SU-DHL-6 (cell line): ENCODE results near the gene CORO1C.

Experiments
- H2AFZ ChIP-seq: fragments of 200-600 bp; sonication (generic); 2 replicates; pipeline ENCODE4 v1.6.1; 2014; ENCODE audit warnings: low read depth, mild to moderate bottlenecking, moderate library complexity, mixed read lengths, antibody characterized with exemption, low read length; ENCODE audit not compliant: severe bottlenecking
- H3F3A ChIP-seq: fragments of 200-600 bp; shearing (Covaris generic); 2 replicates; pipeline ENCODE4 v1.6.0; 2016; ENCODE audit warnings: antibody characterized with exemption, mild to moderate bottlenecking; ENCODE audit not compliant: insufficient read depth
- H3K27ac ChIP-seq: fragments of 200-600 bp; sonication (generic); 2 replicates; pipeline ENCODE4 v1.5.1; 2016; ENCODE audit warnings: low read depth, mild to moderate bottlenecking, low read length, moderate library complexity, mixed read lengths
- H3K27me3 ChIP-seq: fragments of 200-600 bp; sonication (generic), shearing (Covaris generic); 2 replicates; pipeline ENCODE4 v1.6.0; 2014; ENCODE audit warnings: mild to moderate bottlenecking, low read length
- H3K36me3 ChIP-seq: fragments of 200-600 bp; sonication (generic); 2 replicates; pipeline ENCODE4 v1.6.1; 2014; ENCODE audit warnings: mild to moderate bottlenecking, low read length, mixed read lengths
- H3K4me2 ChIP-seq: fragments of 300-600, 200-600 bp; shearing (Covaris generic), sonication (generic); 2 replicates; pipeline ENCODE4 v1.6.0; 2014; ENCODE audit warnings: low read length, low read depth, mild to moderate bottlenecking; ENCODE audit not compliant: poor library complexity, severe bottlenecking
- H3K4me3 ChIP-seq: fragments of 200-600 bp; sonication (generic); 2 replicates; pipeline ENCODE4 v1.5.1; 2014; ENCODE audit warnings: antibody characterized with exemption, low read length, mild to moderate bottlenecking, mixed read lengths; ENCODE audit not compliant: insufficient read depth, poor library complexity, severe bottlenecking
- H3K79me2 ChIP-seq: fragments of 200-600 bp; sonication (generic); 2 replicates; pipeline ENCODE4 v1.6.1; 2014; ENCODE audit warnings: mild to moderate bottlenecking, low read length, moderate library complexity; ENCODE audit not compliant: insufficient read depth
- H3K9ac ChIP-seq: fragments of 200-600 bp; sonication (generic); 2 replicates; pipeline ENCODE4 v1.7.0; 2014; ENCODE audit warnings: mild to moderate bottlenecking, low read length
- H3K9me2 ChIP-seq: fragments of 200-600 bp; sonication (generic); replicated peaks from 2 replicates; pipeline ENCODE4 v1.6.1; 2014; ENCODE audit warnings: low read length; ENCODE audit not compliant: insufficient read depth
- H3K9me3 ChIP-seq: fragments of 200-600 bp; sonication (generic); 2 replicates; pipeline ENCODE4 v1.6.1; 2014; ENCODE audit warnings: low read length, mixed read lengths; ENCODE audit not compliant: insufficient read depth
- H4K20me1 ChIP-seq: fragments of 200-600 bp; sonication (generic); 2 replicates; pipeline ENCODE4 v1.6.1; 2014; ENCODE audit warnings: low read depth, mild to moderate bottlenecking, antibody characterized with exemption, low read length, moderate library complexity, mixed read lengths
- CTCF ChIP-seq: fragments of 200-600 bp; sonication (generic); IDR thresholded peaks from one replicate; pipeline ENCODE4 v1.5.1; 2017; ENCODE audit warnings: antibody characterized with exemption, mild to moderate bottlenecking, low read length, moderate library complexity; ENCODE audit not compliant: insufficient read depth, poor library complexity, severe bottlenecking
- EZH2phosphoT487 ChIP-seq: fragments of 200-600 bp; sonication (generic), shearing (Covaris generic); conservative IDR thresholded peaks from 2 replicates; pipeline ENCODE4 v1.6.1; 2018; ENCODE audit warnings: mild to moderate bottlenecking, antibody characterized with exemption, low read length, moderate library complexity, mixed read lengths

CORO1C gene

GRCh38 chr12:108649126-108649525 is 82.2 kb downstream of the CORO1C start:
- Histone ChIP-seq H3K36me3 (no peaks in the 10 kb centered on the region), H3F3A (no peaks in the 10 kb centered on the region; the same call in 1 of the 2 replicates), H3K27ac (no peak overlapping the region), H3K9me3 (no peaks in the 10 kb centered on the region), H3K9me2 (no peaks in the 10 kb centered on the region), H3K27me3 (no peaks in the 10 kb centered on the region), H3K4me2 (no peak overlapping the region), H3K9ac (no peak overlapping the region), H2AFZ (no peak overlapping the region), H4K20me1 (no peaks in the 10 kb centered on the region), H3K4me3 (no peak overlapping the region), H3K79me2 (no peaks in the 10 kb centered on the region)
- TF ChIP-seq EZH2phosphoT487 = no peak

- H3K9me2 ChIP-seq = no peaks in the 10 kb centered on the region
- H3K79me2 ChIP-seq = no peaks in the 10 kb centered on the region
- no peaks in the 10 kb centered on the region for H3K9me3 ChIP-seq
- no peaks in the 10 kb centered on the region; the same call in 1 of the 2 replicates for H3F3A ChIP-seq
- no peak overlapping the region for H3K27ac ChIP-seq
- no peaks in the 10 kb centered on the region for H3K36me3 ChIP-seq
- no peak overlapping the region for H2AFZ ChIP-seq
- H3K4me2 ChIP-seq = no peak overlapping the region
- no peak overlapping the region for H3K4me3 ChIP-seq
- no peak overlapping the region for H3K9ac ChIP-seq
- TF ChIP-seq CTCF (no peak), EZH2phosphoT487 (no peak)
- no peaks in the 10 kb centered on the region for H4K20me1 ChIP-seq
- H3K27me3 ChIP-seq = no peaks in the 10 kb centered on the region
These were observed 82.9 kb downstream of the CORO1C start for GRCh38 chr12:108648371-108648770.

GRCh38 chr12:108647585-108648287 is 83.6 kb downstream of the CORO1C start:
- no peak overlapping the region for H3K27ac ChIP-seq
- no peaks in the 10 kb centered on the region for H3K36me3 ChIP-seq
- H2AFZ ChIP-seq = no peak overlapping the region
- H4K20me1 ChIP-seq = no peaks in the 10 kb centered on the region
- no peaks in the 10 kb centered on the region for H3K79me2 ChIP-seq
- H3K4me2 ChIP-seq = no peak overlapping the region
- H3K9me2 ChIP-seq = no peaks in the 10 kb centered on the region
- no peak overlapping the region for H3K9ac ChIP-seq
- no peaks in the 10 kb centered on the region for H3K9me3 ChIP-seq
- no peak overlapping the region for H3K4me3 ChIP-seq
- no peaks in the 10 kb centered on the region; the same call in 1 of the 2 replicates for H3F3A ChIP-seq
- TF ChIP-seq EZH2phosphoT487 (no peak), CTCF (no peak)
- H3K27me3 ChIP-seq = no peaks in the 10 kb centered on the region
